Muscle of arm (tissue), 12 donors: ENCODE results near the gene WHAMM. TPM values are rescaled to one million over a fixed set of nuclear protein-coding genes. Genes with fewer than 3 reads are reported as not detected.
"Not testable (repeated sequence)": the region's sequence is repeated elsewhere in the genome, so short reads cannot be mapped to it uniquely, and the experiment has no call there.

ENCODE experiments used
- DNase-seq: peaks from one replicate; pipeline ENCODE4 v3.0.0-alpha.2; 2013
- polyA plus RNA-seq, 12 donors: library from polyadenylated mRNA; unstranded; fragments of 120-200 nt; gene quantifications; one replicate each; pipeline ENCODE4 v1.2.1, GENCODE V29; 2013; ENCODE audit not compliant: insufficient read length in 12 of 12

Gene WHAMM
- polyA plus RNA-seq, 12 donors = 6.5 to 14.5 (median 11.3) TPM; not detected in 1

DNA sequence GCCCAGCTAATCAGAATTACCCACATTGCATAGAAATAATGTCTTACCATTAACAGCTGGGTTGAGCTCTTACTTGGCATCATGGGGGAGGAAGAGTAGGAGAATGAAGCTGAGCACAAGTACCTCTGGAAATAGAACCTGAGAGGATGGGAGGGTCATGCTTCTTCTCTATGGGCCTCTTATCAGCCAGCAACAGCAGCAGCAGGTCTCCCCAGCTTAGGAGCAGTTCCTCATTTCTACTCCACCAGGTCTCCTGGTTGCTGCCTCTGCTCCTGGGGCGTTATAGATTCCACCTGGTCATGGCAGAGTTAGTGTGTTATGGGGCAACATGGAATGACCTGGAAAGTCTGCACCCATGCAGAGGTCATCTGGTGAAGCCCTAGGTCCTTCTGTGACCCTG lies 6.9 kb upstream of the WHAMM start:
- DNase-seq = no peak

- DNase-seq = no peak
These were observed 5.4 kb upstream of the WHAMM start for GRCh38 chr15:82803793-82804574.

GRCh38 chr15:82804575-82804949 lies 4.9 kb upstream of the WHAMM start:
- DNase-seq = no peak

- peak; percentile 26 for DNase-seq
These were observed 3.4 kb upstream of the WHAMM start, which contains the start of gene FSD2 for GRCh38 chr15:82805994-82806406. Gene FSD2 (minus strand): TSS chr15:82806069. CDS start chr15:82787390, 18,679 bp downstream.

- no peak for DNase-seq
These were observed 1.4 kb upstream of the WHAMM start for GRCh38 chr15:82807920-82808633.

- DNase-seq = no peak
These were observed 790 bp upstream of the WHAMM start for GRCh38 chr15:82808634-82809041.

DNA sequence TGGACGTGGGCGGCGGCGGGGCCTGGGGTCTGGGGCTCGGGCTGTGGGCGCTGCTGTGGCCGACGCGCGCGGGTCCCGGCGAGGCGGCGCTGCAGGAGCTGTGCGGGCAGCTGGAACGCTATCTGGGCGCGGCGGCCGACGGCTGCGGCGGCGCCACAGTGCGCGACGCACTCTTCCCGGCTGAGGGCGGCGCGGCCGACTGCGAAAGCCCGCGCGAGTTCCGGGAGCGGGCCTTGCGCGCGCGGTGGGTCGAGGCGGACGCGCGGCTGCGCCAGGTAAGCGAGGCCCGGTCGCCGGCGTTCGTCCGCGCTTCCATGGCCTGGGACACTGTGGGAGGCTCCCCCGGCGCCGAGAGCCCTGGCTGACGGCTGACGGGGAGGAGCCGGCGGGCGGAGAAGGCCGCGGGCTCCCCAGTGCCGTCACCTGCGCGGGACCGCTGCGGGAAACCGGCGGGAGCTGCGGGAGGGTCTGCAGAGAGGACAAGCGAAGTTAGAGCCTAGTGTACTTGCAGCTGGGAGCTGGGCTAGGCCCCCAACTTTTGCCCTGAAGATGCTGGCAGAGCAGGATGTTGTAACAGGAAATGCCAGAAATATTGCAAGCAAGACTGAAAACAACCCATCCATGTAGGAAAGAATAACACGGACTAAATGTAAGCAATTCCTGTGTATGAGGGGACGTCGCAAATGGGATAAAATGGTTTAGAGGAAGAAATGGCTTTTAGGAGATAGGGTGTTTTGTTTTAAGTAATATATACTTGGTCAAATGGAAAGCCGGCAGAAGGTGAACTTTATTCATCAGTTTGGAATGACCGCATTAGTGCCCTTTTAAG lies 847 bp downstream of the WHAMM start:
- peak; percentile 23 for DNase-seq

- DNase-seq = no peak
These were observed 1.5 kb downstream of the WHAMM start for GRCh38 chr15:82810890-82811426.

GRCh38 chr15:82812994-82813393 lies 3.6 kb downstream of the WHAMM start:
- no peak for DNase-seq

DNA sequence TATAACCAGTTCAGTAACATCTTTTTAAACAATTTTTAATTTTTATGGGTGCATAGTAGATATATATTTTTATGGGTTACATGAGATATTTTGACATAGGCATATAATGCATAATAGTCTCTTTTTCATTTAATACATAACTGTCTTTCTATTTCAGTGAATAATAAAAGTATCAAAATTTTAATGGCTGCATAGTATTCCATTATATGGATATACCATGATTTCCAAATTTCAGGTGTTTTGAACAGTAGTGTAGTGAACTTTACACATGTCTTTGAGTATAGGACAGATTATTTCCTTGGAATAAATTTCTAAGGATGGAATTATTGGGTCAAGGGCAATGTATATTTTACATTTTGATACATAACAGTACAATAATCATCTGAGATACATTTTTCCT lies 10.7 kb downstream of the WHAMM start:
- DNase-seq = no peak

- not testable (repeated sequence) for DNase-seq
These were observed 12.0 kb downstream of the WHAMM start for GRCh38 chr15:82821396-82821795.

DNA sequence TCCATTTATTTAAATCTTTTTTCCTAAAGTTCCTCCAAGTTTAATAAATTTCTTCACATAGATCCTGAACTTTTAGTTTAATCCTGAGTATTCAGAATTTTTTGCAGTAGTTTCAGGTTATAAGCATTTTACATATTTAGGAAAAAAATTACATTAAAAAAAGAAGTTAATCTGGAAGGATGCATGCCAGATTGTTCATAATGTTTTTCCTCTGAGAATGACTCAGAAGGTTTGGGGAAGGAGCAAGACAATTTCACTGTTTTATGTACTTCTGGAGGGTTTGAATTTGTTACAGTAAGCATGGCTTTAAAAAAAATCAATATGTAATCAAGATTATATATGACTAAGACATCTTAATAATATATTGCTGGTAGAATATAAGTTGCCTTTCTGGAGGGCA lies 12.4 kb downstream of the WHAMM start:
- DNase-seq = not testable (repeated sequence)

DNA sequence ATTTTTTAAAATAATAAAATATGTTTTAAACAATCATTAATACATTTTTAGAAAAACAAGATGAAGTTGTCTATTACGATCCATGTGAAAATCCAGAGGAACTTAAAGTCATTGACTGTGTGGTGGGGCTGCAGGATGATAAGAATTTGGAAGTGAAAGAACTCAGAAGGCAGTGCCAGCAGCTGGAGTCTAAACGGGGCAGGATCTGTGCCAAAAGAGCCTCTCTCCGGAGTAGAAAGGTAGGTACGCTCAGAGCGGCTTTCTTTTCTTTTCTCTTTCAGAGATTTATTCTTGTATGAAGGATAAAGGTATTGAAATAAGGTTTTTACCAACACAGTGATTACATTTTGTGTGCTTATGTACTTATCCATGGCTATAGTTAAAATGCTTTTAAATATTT lies 13.6 kb downstream of the WHAMM start:
- DNase-seq = no peak

GRCh38 chr15:82828075-82828474 lies 18.6 kb downstream of the WHAMM start:
- DNase-seq = no peak

GRCh38 chr15:82829234-82829633 lies 19.8 kb downstream of the WHAMM start:
- no peak for DNase-seq

- no peak for DNase-seq
These were observed 21.2 kb downstream of the WHAMM start for GRCh38 chr15:82830427-82831173.

DNA sequence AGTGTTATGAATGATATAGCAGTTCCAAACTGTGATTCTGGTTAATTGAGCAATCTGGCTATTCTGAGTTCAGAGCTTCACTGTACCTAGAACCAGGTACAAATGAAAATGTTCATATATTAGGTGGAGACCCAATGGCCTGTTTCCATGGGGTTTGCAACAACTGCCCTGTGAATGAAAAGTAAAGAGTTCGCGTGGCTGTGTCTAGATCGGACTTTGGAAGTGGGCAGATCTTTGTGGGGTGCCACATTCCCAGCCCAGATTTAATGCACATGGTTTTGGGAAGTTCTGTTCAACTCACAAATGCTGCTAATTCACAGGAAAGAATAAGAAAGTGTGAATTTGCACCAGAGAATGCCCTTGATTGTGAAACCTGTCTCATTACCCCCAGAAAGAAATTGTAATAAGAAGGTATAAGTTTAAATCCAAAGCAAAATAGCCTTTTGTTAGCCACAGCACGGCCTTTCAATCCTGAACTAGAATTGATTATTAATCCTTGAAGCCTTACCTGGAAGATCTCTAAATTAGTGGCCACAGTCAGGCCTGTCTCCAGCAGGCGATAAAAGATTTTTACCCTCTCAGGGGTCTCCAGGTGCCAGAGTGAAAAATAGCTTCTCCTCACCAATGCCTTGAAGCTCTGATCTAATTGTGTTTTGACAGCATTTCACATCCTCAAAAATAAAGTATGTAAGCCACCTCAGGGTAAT lies 22.6 kb downstream of the WHAMM start:
- no peak for DNase-seq

DNA sequence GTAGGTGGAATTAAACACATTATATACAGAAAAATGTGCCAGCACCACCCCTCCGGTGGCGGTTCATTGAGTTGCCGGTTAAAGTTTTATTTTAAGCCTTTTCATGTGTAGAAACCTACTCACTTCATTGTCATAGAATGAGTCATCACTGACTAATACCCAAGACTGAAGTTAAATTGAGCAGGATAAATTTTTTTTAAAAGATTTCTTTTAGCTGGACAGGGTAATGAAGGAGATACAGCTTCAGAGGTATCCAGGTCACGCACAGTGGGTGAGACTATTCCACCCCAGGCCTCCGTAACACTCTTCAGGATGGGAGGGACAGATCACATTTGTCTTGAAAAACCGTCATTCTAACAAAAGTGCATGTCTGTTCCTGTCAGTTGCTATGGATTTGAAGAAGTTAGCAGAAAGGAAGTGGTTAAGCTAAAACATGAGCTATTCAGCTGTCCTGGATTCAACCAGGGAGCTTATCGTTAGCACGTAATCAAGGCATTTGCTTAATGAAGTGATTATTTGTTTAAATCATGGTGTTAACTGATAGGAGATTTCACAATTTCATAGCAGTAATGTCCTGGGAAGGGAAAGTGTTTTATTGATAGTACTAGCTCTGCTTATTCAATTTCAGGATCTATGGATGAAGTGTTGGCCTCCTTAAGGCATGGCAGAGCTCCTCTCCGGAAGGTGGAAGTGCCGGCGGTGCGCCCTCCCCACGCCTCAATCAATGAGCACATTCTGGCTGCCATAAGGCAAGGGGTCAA lies 23.4 kb downstream of the WHAMM start:
- no peak for DNase-seq

GRCh38 chr15:82833362-82833682 lies 23.9 kb downstream of the WHAMM start:
- DNase-seq = no peak

DNA sequence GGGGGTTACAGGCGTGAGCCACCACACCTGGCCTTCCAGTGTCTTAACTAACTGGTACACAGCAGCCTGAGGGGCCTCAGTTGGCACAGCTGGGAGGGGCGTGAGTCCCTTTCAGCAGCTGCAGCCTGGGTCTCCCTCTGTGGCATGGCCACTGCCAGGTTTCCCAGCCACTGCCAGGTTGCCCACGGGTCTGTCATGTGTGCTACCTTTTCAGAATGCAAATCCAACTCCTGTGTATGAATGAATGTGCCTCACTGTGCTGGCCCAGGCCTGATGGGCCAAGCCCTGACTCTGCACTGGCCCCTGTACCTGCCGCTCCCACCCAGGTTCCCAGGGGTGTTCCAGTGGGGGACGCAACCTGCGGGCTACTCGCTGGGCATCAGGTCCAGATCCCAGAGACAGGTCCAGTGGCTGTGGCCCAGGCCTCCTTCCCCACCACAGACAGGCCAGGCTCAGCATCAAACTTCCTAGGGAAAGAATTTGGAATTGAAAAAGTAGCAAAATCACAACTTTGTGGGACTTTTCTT lies 26.0 kb downstream of the WHAMM start:
- DNase-seq = no peak
